GM12874 (cell line): ENCODE data around the gene RAB4A.
A peak's percentile ranks its signal among the peaks of the same experiment; 100 is the strongest.

Experiments used
- TF ChIP-seq, protein P1 (sequence below): IDR thresholded peaks from 2 replicates; pipeline ENCODE4 v1.5.1; 2011; ENCODE audit warnings: low read depth, mild to moderate bottlenecking, control low read depth, low read length, moderate library complexity; ENCODE audit not compliant: insufficient read depth

RAB4A gene

DNA sequence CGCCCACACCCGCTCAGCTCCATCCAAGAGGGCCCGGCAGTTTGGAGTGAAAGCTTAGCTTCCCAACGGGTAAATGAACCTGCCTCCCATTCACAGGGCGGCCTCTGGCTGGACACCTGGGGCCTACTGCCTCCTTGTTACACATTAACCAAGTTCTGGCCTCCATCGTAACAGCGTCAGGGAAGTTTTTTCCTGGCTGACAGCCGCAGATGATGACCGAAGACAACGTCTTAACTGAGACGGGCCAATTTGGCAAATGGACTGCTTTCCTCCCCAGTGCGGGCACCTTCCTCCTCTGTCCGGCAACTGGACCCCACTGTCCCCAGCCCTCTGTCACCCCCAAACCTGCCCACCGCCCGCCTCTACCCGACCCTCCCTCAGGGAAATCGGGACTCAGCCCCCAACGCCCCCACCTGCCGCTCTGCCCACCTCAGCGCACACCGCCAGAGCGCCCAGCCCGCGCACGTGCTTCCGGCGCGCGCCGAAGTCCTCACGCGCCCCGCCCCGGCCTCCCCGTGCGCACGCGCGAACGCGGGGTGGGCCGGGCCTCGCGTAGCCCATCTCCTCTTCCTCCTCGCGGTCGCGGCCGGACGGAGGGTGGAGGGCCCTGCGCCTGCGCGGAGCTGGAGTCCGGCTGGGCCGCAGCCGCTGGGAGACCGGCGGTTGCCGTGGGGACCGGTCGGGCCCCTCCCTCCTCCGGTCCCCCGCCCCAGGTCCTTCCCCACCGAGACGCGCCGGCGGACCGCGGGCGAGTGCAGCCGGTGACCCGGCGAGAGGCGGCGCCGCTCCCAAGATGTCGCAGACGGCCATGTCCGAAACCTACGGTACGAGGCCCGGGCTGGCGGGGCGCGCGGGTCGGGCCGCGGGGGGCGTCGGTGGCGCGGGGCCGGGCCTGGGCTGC, at the start of gene RAB4A:
Gene RAB4A (plus strand): TSS at position 565 of the 901 bp plus-strand sequence. CDS start 229 bp downstream, at position 794.
- TF ChIP-seq, protein P1, sequence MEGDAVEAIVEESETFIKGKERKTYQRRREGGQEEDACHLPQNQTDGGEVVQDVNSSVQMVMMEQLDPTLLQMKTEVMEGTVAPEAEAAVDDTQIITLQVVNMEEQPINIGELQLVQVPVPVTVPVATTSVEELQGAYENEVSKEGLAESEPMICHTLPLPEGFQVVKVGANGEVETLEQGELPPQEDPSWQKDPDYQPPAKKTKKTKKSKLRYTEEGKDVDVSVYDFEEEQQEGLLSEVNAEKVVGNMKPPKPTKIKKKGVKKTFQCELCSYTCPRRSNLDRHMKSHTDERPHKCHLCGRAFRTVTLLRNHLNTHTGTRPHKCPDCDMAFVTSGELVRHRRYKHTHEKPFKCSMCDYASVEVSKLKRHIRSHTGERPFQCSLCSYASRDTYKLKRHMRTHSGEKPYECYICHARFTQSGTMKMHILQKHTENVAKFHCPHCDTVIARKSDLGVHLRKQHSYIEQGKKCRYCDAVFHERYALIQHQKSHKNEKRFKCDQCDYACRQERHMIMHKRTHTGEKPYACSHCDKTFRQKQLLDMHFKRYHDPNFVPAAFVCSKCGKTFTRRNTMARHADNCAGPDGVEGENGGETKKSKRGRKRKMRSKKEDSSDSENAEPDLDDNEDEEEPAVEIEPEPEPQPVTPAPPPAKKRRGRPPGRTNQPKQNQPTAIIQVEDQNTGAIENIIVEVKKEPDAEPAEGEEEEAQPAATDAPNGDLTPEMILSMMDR, result no peak

DNA sequence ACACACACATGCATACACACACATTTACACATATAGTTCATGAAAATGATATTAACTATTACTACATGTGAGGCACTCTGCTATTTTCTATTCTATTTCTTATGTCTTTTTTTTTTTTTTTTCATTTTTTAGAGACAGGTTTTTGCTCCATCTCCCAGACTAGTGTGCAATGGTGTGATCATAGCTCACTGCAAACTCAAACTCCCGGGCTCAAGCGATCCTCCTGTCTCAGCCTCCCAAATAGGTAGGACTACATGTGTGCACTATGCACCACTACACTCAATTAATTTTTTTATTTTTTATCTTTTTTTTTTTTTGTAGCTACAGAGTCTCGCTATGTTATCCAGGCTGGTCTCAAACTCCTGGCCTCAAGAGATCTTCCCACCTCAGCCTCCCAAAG, 48.8 kb upstream of the RAB4A start:
- TF ChIP-seq, protein P1, result no peak

DNA sequence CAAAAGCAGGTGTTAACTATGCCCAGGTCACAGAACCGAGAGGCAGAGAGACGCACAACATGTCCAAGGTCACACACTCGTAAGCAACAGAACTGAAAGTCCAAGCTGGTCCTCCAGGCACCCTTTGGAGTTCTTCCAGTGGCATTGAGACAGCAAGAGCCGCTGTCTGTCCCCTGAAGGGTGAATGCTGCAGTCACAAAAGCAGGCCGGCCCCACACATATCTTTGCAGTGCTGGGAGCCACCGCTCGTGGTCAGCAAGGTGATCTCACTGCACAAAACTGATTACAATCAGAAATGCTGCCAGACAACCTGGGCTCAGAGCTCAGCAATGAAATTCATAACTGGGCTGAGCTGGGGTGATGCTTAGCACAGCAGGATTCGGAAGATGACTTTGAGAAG, 47.4 kb upstream of the RAB4A start:
- TF ChIP-seq, protein P1, result no peak

GRCh38 chr1:229224308-229224707, 46.6 kb upstream of the RAB4A start:
- TF ChIP-seq, protein P1, result no peak

GRCh38 chr1:229225331-229225782, 45.6 kb upstream of the RAB4A start:
- TF ChIP-seq, protein P1, result no peak

DNA sequence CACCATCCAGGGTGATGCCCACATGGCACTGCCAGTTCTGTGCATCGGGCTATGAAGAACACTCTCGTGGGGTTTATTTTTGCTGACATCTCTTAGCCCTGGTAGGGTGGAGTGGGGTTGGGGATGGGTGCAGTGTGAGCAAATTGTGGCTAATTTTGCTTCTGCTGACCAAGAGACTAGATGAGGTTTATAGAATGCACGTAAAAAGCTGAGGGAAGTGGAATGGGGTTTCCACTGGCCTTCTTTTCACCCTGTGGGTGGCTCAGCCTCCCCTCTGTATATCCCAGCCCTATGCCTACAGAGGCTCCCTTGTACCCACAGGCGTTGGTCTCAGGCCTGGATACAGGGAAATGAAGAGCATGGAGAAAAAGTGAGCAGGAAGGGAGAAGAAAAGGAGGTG, 44.1 kb upstream of the RAB4A start:
- TF ChIP-seq, protein P1, result no peak

DNA sequence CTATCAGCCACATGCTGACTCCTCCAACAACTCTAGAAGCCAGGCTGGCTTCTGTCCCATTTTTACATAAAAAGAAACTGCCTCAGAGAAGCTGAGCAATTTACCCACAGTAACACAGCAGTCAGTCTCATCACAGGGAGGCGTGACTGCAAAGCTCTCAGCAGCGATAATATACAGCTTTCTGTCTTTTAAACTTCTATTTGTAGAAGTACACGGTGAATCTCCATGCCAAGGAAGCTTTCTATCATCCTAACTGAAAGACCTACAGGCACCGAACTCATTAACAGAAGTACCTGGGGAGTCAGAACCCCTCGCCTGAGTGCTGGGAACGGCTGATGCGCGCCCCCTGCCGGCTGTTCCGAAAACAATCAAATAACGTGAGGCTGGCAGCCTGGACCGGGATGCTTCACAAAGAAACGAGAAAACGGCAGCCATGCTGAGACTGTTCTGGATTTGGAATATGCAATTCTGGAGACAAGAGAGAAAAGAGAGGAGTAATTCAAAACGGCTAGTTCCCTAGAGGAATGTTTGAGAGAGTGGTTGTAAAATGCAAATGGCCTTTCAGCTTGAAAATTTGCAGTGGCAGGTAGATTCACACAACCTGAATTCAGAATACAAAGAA, 43.5 kb upstream of the RAB4A start:
- TF ChIP-seq, protein P1, result peak; percentile 78
